ENCODE results near the gene RPS27. TPM values are rescaled to one million over a fixed set of nuclear protein-coding genes. Genes with fewer than 3 reads are reported as not detected.

RPS27 gene
- polyA plus RNA-seq, 2 of the 4 experiments (the other 2 are of a cell fraction), result 4,831 to 5,586 TPM

DNA sequence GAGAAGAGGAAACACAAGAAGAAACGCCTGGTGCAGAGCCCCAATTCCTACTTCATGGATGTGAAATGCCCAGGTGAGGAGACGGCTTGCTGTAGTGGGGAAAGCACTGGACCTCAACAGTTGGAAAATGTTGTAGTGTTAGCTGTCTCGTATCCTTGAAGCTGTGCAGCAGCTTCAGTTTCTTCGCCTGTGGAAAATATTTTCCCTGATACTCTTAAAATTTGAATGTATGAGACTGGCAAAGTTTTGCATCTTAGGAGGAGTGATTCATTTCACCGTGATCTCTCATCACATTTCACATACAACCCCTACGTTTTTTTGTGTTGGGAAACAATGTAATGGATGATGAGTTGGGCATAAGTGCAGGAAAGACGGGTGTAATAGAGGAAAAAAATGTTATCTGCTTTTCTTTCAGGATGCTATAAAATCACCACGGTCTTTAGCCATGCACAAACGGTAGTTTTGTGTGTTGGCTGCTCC is 629 bp downstream of the RPS27 start:
- no peak for DNase-seq (ENCODE audit: low read depth in 1 of 2, low spot score in 1 of 2)
- ChIA-PET POLR2A (interaction anchor here (0.6 to 2.0 kb wide), 16 partner anchors 14 to 458 kb away, joined by 3 to 52 read pairs (median 5); partner anchors contain the start of genes CHTOP, CREB3L4, CRTC2 and DENND4B), CTCF (interaction anchor here (0.6 to 1.1 kb wide), 4 partner anchors 14 to 274 kb away, joined by 3 read pairs; partner anchors contain the start of gene JTB)
- WGBS (ENCODE audit: missing lambda C conversion rate), result under 1% methylated on average over 9 of the region's 9 CpGs
- H3K27ac ChIP-seq, result peak overlapping the region; percentile 93 to 94
- no peaks in the 10 kb centered on the region for H3K9me3 ChIP-seq
- no peak for TF ChIP-seq JUNB (IDR thresholded peaks at IDR 0.05)
- FAIRE-seq, result no peak
- H3K4me2 ChIP-seq, result peak overlapping the region; percentile 84
- ATAC-seq, result no peak
- H3K4me3 ChIP-seq, result peak overlapping the region; percentile 73
- peaks cover 14% of the 10 kb centered on the region; the same call in 2 of the 3 replicates for H3K4me1 ChIP-seq

DNA sequence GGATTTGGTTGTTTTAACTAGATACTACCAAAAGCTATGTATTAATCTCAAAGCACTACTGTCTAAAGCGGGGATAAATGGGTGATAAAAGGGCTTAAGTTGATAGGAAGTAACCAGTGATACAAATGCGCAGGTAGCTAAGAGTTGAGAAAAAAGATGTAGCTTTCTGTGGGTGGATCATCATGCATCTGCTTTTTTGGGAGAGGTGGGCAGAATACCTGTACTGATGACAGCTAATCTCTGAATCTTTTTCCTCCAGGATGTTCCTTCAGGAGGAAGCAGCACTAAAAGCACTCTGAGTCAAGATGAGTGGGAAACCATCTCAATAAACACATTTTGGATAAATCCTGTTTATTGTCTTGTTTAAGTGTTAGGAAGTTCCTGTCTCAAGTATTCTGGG is 1.2 kb downstream of the RPS27 start:
- POLR2A ChIA-PET, result interaction anchor here (1.1 to 2.0 kb wide), 4 partner anchors 14 to 358 kb away, joined by 4 to 52 read pairs (median 22); partner anchors contain the start of genes CHTOP, CREB3L4, DENND4B and JTB
- Histone ChIP-seq H3K27ac (peak overlapping the region; percentile 93 to 94; a peak in 5 of 6 replicates), H3K4me1 (peaks cover 14% of the 10 kb centered on the region; the same call in 2 of the 3 replicates), H3K4me3 (peak overlapping the region; percentile 73), H3K9me3 (no peaks in the 10 kb centered on the region), H3K4me2 (peak overlapping the region; percentile 84)
- ATAC-seq (no peak), FAIRE-seq (no peak), DNase-seq (ENCODE audit: low read depth in 1 of 2, low spot score in 1 of 2) (no peak)
- TF ChIP-seq, protein P1, sequence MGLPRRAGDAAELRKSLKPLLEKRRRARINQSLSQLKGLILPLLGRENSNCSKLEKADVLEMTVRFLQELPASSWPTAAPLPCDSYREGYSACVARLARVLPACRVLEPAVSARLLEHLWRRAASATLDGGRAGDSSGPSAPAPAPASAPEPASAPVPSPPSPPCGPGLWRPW (IDR thresholded peaks at IDR 0.05), result no peak
- peak; percentile 77 for TF ChIP-seq HOXA7 (CRISPR knock-in tag; IDR thresholded peaks at IDR 0.05)
- WGBS (ENCODE audit: missing lambda C conversion rate), result 70% methylated on average over 2 of the region's 2 CpGs
- CTCF ChIA-PET, result interaction anchor here (0.6 to 1.0 kb wide), 4 partner anchors 15 to 420 kb away, joined by 3 to 4 read pairs (median 3); partner anchors contain the start of gene JTB

DNA sequence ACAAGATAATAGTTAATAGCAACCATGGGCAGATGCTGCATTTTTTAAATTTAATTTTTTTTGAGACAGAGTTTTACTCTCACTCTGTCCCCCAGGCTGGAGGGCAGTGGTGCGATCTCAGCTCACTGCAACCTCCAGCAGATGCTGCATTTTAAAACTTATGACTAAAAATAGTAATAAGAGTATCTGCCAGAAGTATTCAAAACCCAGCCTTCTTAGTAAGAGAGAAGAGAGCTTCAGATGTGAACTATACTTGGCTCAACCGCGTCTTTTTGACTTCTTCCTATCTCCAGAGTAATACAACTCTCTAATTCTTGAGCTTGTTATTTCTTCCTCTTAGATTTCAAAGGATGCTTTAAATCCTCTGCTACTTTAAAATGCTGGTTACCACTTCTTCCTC is 4.6 kb downstream of the RPS27 start:
- no peak for ATAC-seq
- no peak for DNase-seq (ENCODE audit: low read depth in 1 of 2, low spot score in 1 of 2)
- TF ChIP-seq, protein P2, sequence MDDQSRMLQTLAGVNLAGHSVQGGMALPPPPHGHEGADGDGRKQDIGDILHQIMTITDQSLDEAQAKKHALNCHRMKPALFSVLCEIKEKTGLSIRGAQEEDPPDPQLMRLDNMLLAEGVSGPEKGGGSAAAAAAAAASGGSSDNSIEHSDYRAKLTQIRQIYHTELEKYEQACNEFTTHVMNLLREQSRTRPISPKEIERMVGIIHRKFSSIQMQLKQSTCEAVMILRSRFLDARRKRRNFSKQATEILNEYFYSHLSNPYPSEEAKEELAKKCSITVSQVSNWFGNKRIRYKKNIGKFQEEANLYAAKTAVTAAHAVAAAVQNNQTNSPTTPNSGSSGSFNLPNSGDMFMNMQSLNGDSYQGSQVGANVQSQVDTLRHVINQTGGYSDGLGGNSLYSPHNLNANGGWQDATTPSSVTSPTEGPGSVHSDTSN (IDR thresholded peaks at IDR 0.05), result no peak
- TF ChIP-seq, protein P3, sequence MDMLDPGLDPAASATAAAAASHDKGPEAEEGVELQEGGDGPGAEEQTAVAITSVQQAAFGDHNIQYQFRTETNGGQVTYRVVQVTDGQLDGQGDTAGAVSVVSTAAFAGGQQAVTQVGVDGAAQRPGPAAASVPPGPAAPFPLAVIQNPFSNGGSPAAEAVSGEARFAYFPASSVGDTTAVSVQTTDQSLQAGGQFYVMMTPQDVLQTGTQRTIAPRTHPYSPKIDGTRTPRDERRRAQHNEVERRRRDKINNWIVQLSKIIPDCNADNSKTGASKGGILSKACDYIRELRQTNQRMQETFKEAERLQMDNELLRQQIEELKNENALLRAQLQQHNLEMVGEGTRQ (IDR thresholded peaks at IDR 0.05), result no peak
- TF ChIP-seq RAD21 (conservative IDR thresholded peaks at IDR 0.05 in 1 of 2, IDR thresholded peaks at IDR 0.05 in 1 of 2) (no peak), HOXB5 (CRISPR knock-in tag; IDR thresholded peaks at IDR 0.05) (no peak), POLR2A (IDR thresholded peaks at IDR 0.05; ENCODE audit: low read length) (no peak), KDM5A (IDR thresholded peaks at IDR 0.05) (no peak), FOXS1 (CRISPR knock-in tag; IDR thresholded peaks at IDR 0.05) (no peak), CHD2 (IDR thresholded peaks at IDR 0.05; ENCODE audit: low read length, partially characterized antibody) (no peak), JUN (IDR thresholded peaks at IDR 0.05) (no peak), RFX5 (IDR thresholded peaks at IDR 0.05) (no peak), RCOR1 (IDR thresholded peaks at IDR 0.05; ENCODE audit: low read depth, low read length) (no peak), JUNB (IDR thresholded peaks at IDR 0.05) (no peak), TFCP2L1 (CRISPR knock-in tag; IDR thresholded peaks at IDR 0.05) (no peak), SREBF2 (IDR thresholded peaks at IDR 0.05) (no peak), HEYL (CRISPR knock-in tag; IDR thresholded peaks at IDR 0.05) (no peak), RNF2 (IDR thresholded peaks at IDR 0.05; ENCODE audit: borderline replicate concordance, low read depth) (no peak), MYC (IDR thresholded peaks at IDR 0.05; ENCODE audit: borderline replicate concordance, low read length) (no peak)
- TF ChIP-seq, protein P4, sequence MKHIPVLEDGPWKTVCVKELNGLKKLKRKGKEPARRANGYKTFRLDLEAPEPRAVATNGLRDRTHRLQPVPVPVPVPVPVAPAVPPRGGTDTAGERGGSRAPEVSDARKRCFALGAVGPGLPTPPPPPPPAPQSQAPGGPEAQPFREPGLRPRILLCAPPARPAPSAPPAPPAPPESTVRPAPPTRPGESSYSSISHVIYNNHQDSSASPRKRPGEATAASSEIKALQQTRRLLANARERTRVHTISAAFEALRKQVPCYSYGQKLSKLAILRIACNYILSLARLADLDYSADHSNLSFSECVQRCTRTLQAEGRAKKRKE (CRISPR knock-in tag; IDR thresholded peaks at IDR 0.05; ENCODE audit: low read depth), result no peak
- TF ChIP-seq, protein P5, sequence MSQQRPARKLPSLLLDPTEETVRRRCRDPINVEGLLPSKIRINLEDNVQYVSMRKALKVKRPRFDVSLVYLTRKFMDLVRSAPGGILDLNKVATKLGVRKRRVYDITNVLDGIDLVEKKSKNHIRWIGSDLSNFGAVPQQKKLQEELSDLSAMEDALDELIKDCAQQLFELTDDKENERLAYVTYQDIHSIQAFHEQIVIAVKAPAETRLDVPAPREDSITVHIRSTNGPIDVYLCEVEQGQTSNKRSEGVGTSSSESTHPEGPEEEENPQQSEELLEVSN (IDR thresholded peaks at IDR 0.05; ENCODE audit: borderline replicate concordance, low read depth), result no peak
- TF ChIP-seq, protein P6, sequence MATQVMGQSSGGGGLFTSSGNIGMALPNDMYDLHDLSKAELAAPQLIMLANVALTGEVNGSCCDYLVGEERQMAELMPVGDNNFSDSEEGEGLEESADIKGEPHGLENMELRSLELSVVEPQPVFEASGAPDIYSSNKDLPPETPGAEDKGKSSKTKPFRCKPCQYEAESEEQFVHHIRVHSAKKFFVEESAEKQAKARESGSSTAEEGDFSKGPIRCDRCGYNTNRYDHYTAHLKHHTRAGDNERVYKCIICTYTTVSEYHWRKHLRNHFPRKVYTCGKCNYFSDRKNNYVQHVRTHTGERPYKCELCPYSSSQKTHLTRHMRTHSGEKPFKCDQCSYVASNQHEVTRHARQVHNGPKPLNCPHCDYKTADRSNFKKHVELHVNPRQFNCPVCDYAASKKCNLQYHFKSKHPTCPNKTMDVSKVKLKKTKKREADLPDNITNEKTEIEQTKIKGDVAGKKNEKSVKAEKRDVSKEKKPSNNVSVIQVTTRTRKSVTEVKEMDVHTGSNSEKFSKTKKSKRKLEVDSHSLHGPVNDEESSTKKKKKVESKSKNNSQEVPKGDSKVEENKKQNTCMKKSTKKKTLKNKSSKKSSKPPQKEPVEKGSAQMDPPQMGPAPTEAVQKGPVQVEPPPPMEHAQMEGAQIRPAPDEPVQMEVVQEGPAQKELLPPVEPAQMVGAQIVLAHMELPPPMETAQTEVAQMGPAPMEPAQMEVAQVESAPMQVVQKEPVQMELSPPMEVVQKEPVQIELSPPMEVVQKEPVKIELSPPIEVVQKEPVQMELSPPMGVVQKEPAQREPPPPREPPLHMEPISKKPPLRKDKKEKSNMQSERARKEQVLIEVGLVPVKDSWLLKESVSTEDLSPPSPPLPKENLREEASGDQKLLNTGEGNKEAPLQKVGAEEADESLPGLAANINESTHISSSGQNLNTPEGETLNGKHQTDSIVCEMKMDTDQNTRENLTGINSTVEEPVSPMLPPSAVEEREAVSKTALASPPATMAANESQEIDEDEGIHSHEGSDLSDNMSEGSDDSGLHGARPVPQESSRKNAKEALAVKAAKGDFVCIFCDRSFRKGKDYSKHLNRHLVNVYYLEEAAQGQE (IDR thresholded peaks at IDR 0.05), result no peak
- Histone ChIP-seq H3K27ac (no peak overlapping the region), H3K4me3 (no peak overlapping the region), H3K4me2 (no peak overlapping the region), H3K4me1 (peaks cover 14% of the 10 kb centered on the region; the same call in 2 of the 3 replicates), H3K9me3 (no peaks in the 10 kb centered on the region)
- ChIA-PET POLR2A (no interaction called here), CTCF (interaction anchor here (1.3 kb wide), 1 partner anchor 362 kb away, joined by 3 read pairs; no protein-coding TSS in a partner anchor)
- no peak for FAIRE-seq
- 91% methylated on average over 3 of the region's 3 CpGs for WGBS (ENCODE audit: missing lambda C conversion rate)
